Activated CD8-positive, alpha-beta T cell treated with anti-CD3 and anti-CD28 coated beads for 36 hours (primary cell): Measurements from ENCODE around the gene NDUFB2. TPM values are rescaled to one million over a fixed set of nuclear protein-coding genes. Genes with fewer than 3 reads are reported as not detected.
"Not testable (repeated sequence)": the region's sequence is repeated elsewhere in the genome, so short reads cannot be mapped to it uniquely, and the experiment has no call there.

Experiments used
- ATAC-seq: fragments of 200-7000 bp; cut with Tn5 transposase; one replicate; pipeline ENCODE4 v1.10.0; 2021; ENCODE audit warnings: mild to moderate bottlenecking, moderate library complexity
- CTCF ChIA-PET: fragments of 350-600 bp; sonication (Branson Sonifier 250); formaldehyde crosslinking; loops from one replicate; lab custom pipeline; 2021; ENCODE audit warnings: antibody characterized with exemption; lab: Charles Lee
- POLR2A ChIA-PET: fragments of 350-600 bp; sonication (Branson Sonifier 250); formaldehyde crosslinking; loops from one replicate; lab custom pipeline; 2021; ENCODE audit warnings: antibody characterized with exemption; lab: Charles Lee
- DNase-seq: peaks from one replicate; pipeline ENCODE4 v3.0.0-alpha.2; 2020
- H3K27ac Mint-ChIP-seq: one replicate; pipeline ENCODE4 v1.8.0; 2021; ENCODE audit warnings: mild to moderate bottlenecking, mixed read lengths
- H3K27me3 Mint-ChIP-seq: one replicate; pipeline ENCODE4 v1.8.0; 2021; ENCODE audit warnings: mixed read lengths
- H3K36me3 Mint-ChIP-seq: one replicate; pipeline ENCODE4 v1.8.0; 2021; ENCODE audit warnings: low read depth, mixed read lengths
- H3K4me1 Mint-ChIP-seq: one replicate; pipeline ENCODE4 v1.8.0; 2021; ENCODE audit warnings: low read depth, mixed read lengths
- H3K4me3 Mint-ChIP-seq: one replicate; pipeline ENCODE4 v1.8.0; 2021; ENCODE audit warnings: mild to moderate bottlenecking, moderate library complexity, mixed read lengths
- H3K9me3 Mint-ChIP-seq: one replicate; pipeline ENCODE4 v1.8.0; 2021; ENCODE audit warnings: mixed read lengths
- CTCF ChIP-seq: fragments of 200-600 bp; IDR thresholded peaks from one replicate; pipeline ENCODE4 v1.8.0; 2022; ENCODE audit warnings: antibody characterized with exemption, mild to moderate bottlenecking
- intact Hi-C: fragments of 100-400 bp; cut with micrococcal nuclease; formaldehyde crosslinking; loops from one replicate; pipeline ENCODE4 v1.10.0; 2022
- total RNA-seq, 2 experiments: library from RNA; stranded (reverse); gene quantifications; one replicate each; pipeline ENCODE4 v1.2.3, GENCODE V29; 2021

Gene NDUFB2
- total RNA-seq, 2 experiments from 2014 or later, result 159 to 177 TPM

GRCh38 chr7:140674356-140674800 lies 22.1 kb upstream of the NDUFB2 start:
- TF ChIP-seq CTCF, result no peak
- Mint-ChIP-seq H3K4me3 (peak overlapping the region; percentile 86), H3K27ac (peak overlapping the region; percentile 57), H3K27me3 (no peaks in the 10 kb centered on the region), H3K36me3 (peaks cover 23% of the 10 kb centered on the region), H3K4me1 (peaks cover 35% of the 10 kb centered on the region), H3K9me3 (no peaks in the 10 kb centered on the region)
- DNase-seq (no peak), ATAC-seq (no peak)
- intact Hi-C loops, result no loop called here
- POLR2A ChIA-PET, result interaction anchor here (1.2 to 3.6 kb wide), 2 partner anchors 10 to 22 kb away, joined by 3 to 14 read pairs; partner anchors contain the start of gene NDUFB2
- CTCF ChIA-PET, result interaction anchor here (0.8 to 2.3 kb wide), 8 partner anchors 12 to 198 kb away, joined by 3 to 7 read pairs (median 4); no protein-coding TSS in a partner anchor

GRCh38 chr7:140674899-140675701 lies 21.4 kb upstream of the NDUFB2 start:
- ChIA-PET CTCF (interaction anchor here (0.6 to 2.3 kb wide), 12 partner anchors 8 to 340 kb away, joined by 3 to 7 read pairs (median 4); partner anchors contain the start of gene MRPS33), POLR2A (interaction anchor here (1.1 to 3.6 kb wide), 2 partner anchors 11 to 22 kb away, joined by 3 to 14 read pairs; partner anchors contain the start of gene NDUFB2)
- Mint-ChIP-seq H3K36me3 (peaks cover 26% of the 10 kb centered on the region), H3K4me3 (peak overlapping the region; percentile 86), H3K27ac (peak overlapping the region; percentile 55), H3K9me3 (no peaks in the 10 kb centered on the region), H3K4me1 (peaks cover 35% of the 10 kb centered on the region), H3K27me3 (no peaks in the 10 kb centered on the region)
- TF ChIP-seq CTCF, result no peak
- no peak for DNase-seq
- no peak for ATAC-seq
- intact Hi-C loops, result no loop called here

- CTCF ChIA-PET, result interaction anchor here (1.0 to 1.5 kb wide), 6 partner anchors 10 to 339 kb away, joined by 3 to 6 read pairs (median 4); partner anchors contain the start of gene MRPS33
- Mint-ChIP-seq H3K27me3 (no peaks in the 10 kb centered on the region), H3K36me3 (peaks cover 29% of the 10 kb centered on the region), H3K4me1 (peaks cover 35% of the 10 kb centered on the region), H3K27ac (no peak overlapping the region), H3K9me3 (no peaks in the 10 kb centered on the region), H3K4me3 (no peak overlapping the region)
- intact Hi-C loops, result no loop called here
- DNase-seq (no peak), ATAC-seq (no peak)
- POLR2A ChIA-PET, result interaction anchor here (1.1 to 3.6 kb wide), 2 partner anchors 10 to 21 kb away, joined by 3 to 14 read pairs; partner anchors contain the start of gene NDUFB2
- no peak for TF ChIP-seq CTCF
Observed at GRCh38 chr7:140675726-140676125, 20.8 kb upstream of the NDUFB2 start.

GRCh38 chr7:140676306-140676705 lies 20.2 kb upstream of the NDUFB2 start:
- Mint-ChIP-seq H3K9me3 (no peaks in the 10 kb centered on the region), H3K27ac (no peak overlapping the region), H3K4me1 (peaks cover 35% of the 10 kb centered on the region), H3K36me3 (peaks cover 33% of the 10 kb centered on the region), H3K4me3 (no peak overlapping the region), H3K27me3 (no peaks in the 10 kb centered on the region)
- TF ChIP-seq CTCF, result no peak
- DNase-seq, result no peak
- ChIA-PET POLR2A (no interaction called here), CTCF (interaction anchor here (1.5 kb wide), 1 partner anchor 10 kb away, joined by 4 read pairs; no protein-coding TSS in a partner anchor)
- intact Hi-C loops, result no loop called here
- ATAC-seq, result no peak

- H3K27ac Mint-ChIP-seq, ATAC-seq, H3K27me3 Mint-ChIP-seq, DNase-seq, POLR2A ChIA-PET, H3K9me3 Mint-ChIP-seq, intact Hi-C loops, H3K4me3 Mint-ChIP-seq: not testable (repeated sequence)
- CTCF ChIA-PET, result interaction anchor here (1.5 kb wide), 1 partner anchor 9 kb away, joined by 4 read pairs; no protein-coding TSS in a partner anchor
- H3K4me1 Mint-ChIP-seq, result peaks cover 34% of the 10 kb centered on the region
- peaks cover 35% of the 10 kb centered on the region for H3K36me3 Mint-ChIP-seq
Observed at GRCh38 chr7:140676956-140677355, 19.6 kb upstream of the NDUFB2 start.
